Panc1 (cell line): ENCODE results near the gene RIF1.

Experiments
- POLR2AphosphoS5 ChIP-seq: IDR thresholded peaks from 2 replicates; pipeline ENCODE4 v1.6.1; 2012; ENCODE audit warnings: mild to moderate bottlenecking, low read depth, low read length, moderate library complexity
- SIN3A ChIP-seq: IDR thresholded peaks from 2 replicates; pipeline ENCODE4 v1.6.1; 2012; ENCODE audit warnings: low read depth, mild to moderate bottlenecking, low read length, moderate library complexity, borderline replicate concordance; ENCODE audit not compliant: insufficient read depth
- TF ChIP-seq, protein P1 (sequence below): fragments of 450-650 bp; IDR thresholded peaks from 2 replicates; pipeline ENCODE4 v1.5.1; 2017; ENCODE audit warnings: mild to moderate bottlenecking
- TF ChIP-seq, protein P2 (sequence below), 2 experiments: IDR thresholded peaks; 2 replicates each; pipeline ENCODE4 v1.6.1; 2011 to 2012; ENCODE audit warnings: low read depth in 2 of 2, control low read depth in 1 of 2, low read length in 1 of 2, mild to moderate bottlenecking in 1 of 2, moderate library complexity in 1 of 2; ENCODE audit not compliant: insufficient read depth in 1 of 2

DNA sequence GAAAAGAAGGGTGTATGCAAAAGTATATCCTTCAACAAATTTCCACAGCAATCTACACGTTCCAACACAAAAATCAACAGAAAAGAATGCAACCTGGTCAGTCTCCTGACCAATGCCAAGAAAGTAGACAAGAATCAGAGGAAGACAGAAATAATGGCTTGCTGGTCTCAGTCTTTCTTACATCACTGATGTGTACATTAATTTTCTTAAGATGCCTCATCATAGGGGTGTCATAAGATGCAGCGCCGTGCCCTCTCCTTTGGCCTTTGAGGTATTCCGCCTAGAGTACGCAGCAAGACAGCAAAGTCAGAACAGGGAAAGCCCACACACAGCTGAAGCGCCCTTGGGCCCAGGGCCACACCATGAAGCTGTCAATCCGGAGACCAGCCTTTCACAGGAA lies 112.9 kb downstream of the RIF1 start:
- TF ChIP-seq, protein P1, sequence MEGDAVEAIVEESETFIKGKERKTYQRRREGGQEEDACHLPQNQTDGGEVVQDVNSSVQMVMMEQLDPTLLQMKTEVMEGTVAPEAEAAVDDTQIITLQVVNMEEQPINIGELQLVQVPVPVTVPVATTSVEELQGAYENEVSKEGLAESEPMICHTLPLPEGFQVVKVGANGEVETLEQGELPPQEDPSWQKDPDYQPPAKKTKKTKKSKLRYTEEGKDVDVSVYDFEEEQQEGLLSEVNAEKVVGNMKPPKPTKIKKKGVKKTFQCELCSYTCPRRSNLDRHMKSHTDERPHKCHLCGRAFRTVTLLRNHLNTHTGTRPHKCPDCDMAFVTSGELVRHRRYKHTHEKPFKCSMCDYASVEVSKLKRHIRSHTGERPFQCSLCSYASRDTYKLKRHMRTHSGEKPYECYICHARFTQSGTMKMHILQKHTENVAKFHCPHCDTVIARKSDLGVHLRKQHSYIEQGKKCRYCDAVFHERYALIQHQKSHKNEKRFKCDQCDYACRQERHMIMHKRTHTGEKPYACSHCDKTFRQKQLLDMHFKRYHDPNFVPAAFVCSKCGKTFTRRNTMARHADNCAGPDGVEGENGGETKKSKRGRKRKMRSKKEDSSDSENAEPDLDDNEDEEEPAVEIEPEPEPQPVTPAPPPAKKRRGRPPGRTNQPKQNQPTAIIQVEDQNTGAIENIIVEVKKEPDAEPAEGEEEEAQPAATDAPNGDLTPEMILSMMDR, result no peak
- TF ChIP-seq SIN3A, result no peak
- no peak for TF ChIP-seq POLR2AphosphoS5
- TF ChIP-seq, protein P2, sequence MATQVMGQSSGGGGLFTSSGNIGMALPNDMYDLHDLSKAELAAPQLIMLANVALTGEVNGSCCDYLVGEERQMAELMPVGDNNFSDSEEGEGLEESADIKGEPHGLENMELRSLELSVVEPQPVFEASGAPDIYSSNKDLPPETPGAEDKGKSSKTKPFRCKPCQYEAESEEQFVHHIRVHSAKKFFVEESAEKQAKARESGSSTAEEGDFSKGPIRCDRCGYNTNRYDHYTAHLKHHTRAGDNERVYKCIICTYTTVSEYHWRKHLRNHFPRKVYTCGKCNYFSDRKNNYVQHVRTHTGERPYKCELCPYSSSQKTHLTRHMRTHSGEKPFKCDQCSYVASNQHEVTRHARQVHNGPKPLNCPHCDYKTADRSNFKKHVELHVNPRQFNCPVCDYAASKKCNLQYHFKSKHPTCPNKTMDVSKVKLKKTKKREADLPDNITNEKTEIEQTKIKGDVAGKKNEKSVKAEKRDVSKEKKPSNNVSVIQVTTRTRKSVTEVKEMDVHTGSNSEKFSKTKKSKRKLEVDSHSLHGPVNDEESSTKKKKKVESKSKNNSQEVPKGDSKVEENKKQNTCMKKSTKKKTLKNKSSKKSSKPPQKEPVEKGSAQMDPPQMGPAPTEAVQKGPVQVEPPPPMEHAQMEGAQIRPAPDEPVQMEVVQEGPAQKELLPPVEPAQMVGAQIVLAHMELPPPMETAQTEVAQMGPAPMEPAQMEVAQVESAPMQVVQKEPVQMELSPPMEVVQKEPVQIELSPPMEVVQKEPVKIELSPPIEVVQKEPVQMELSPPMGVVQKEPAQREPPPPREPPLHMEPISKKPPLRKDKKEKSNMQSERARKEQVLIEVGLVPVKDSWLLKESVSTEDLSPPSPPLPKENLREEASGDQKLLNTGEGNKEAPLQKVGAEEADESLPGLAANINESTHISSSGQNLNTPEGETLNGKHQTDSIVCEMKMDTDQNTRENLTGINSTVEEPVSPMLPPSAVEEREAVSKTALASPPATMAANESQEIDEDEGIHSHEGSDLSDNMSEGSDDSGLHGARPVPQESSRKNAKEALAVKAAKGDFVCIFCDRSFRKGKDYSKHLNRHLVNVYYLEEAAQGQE (IDR thresholded peaks at IDR 0.05; ENCODE audit: insufficient read depth in 1 of 2, low read depth in 2 of 2, low read length in 1 of 2), result no peak
